GM12878 (cell line): ENCODE measurements around the gene MEGF11. TPM values are rescaled to one million over a fixed set of nuclear protein-coding genes. Genes with fewer than 3 reads are reported as not detected.

Experiments
- ASH2L ChIP-seq: fragments of 300-600, 200-600 bp; sonication (generic); IDR thresholded peaks from 2 replicates; pipeline ENCODE4 v1.6.1; 2017; ENCODE audit warnings: low read depth, mild to moderate bottlenecking, borderline replicate concordance
- CBFB ChIP-seq: IDR thresholded peaks from 2 replicates; pipeline ENCODE4 v1.6.1; 2016; ENCODE audit warnings: antibody characterized with exemption, low read depth
- CREB1 ChIP-seq: IDR thresholded peaks from 2 replicates; pipeline ENCODE4 v1.6.1; 2012; ENCODE audit warnings: low read depth, mild to moderate bottlenecking, inconsistent platforms
- CREM ChIP-seq: IDR thresholded peaks from 2 replicates; pipeline ENCODE4 v1.6.1; 2014; ENCODE audit warnings: antibody characterized with exemption, low read depth
- CUX1 ChIP-seq: IDR thresholded peaks from 2 replicates; pipeline ENCODE4 v1.6.1; 2012; ENCODE audit warnings: improper control_type of control experiment, low read depth, low read length; ENCODE audit not compliant: insufficient replicate concordance
- DPF2 ChIP-seq: fragments of 450-650 bp; IDR thresholded peaks from 2 replicates; pipeline ENCODE4 v1.6.1; 2017; ENCODE audit warnings: mild to moderate bottlenecking
- GATAD2B ChIP-seq: fragments of 450-650 bp; conservative IDR thresholded peaks from 2 replicates; pipeline ENCODE4 v1.6.1; 2017; ENCODE audit warnings: low read depth, mild to moderate bottlenecking, moderate library complexity
- HCFC1 ChIP-seq: fragments of 150-350 bp; IDR thresholded peaks from 2 replicates; pipeline ENCODE4 v1.6.1; 2014; ENCODE audit warnings: low read length
- IRF3 ChIP-seq: fragments of 450-650 bp; IDR thresholded peaks from 2 replicates; pipeline ENCODE4 v1.6.1; 2014; ENCODE audit warnings: mild to moderate bottlenecking
- JUNB ChIP-seq: IDR thresholded peaks from 2 replicates; pipeline ENCODE4 v1.6.1; 2016; ENCODE audit warnings: antibody characterized with exemption, mild to moderate bottlenecking
- JUND ChIP-seq: IDR thresholded peaks from 2 replicates; pipeline ENCODE4 v1.6.1; 2012; ENCODE audit warnings: low read depth, mild to moderate bottlenecking, low read length, improper control_type of control experiment, moderate library complexity
- LARP7 ChIP-seq: fragments of 450-650 bp; IDR thresholded peaks from 2 replicates; pipeline ENCODE4 v1.6.1; 2017; ENCODE audit warnings: mild to moderate bottlenecking
- MYB ChIP-seq: fragments of 150-350 bp; IDR thresholded peaks from 2 replicates; pipeline ENCODE4 v1.6.1; 2014; ENCODE audit warnings: mild to moderate bottlenecking, low read depth, low read length, borderline replicate concordance
- NR2C1 ChIP-seq: fragments of 450-650 bp; IDR thresholded peaks from 2 replicates; pipeline ENCODE4 v1.6.1; 2017; ENCODE audit warnings: antibody characterized with exemption, mild to moderate bottlenecking, moderate library complexity
- PBX3 ChIP-seq: IDR thresholded peaks from 2 replicates; pipeline ENCODE4 v1.6.1; 2011; ENCODE audit warnings: mild to moderate bottlenecking, low read depth, low read length, moderate library complexity; ENCODE audit not compliant: insufficient replicate concordance
- SMAD5 ChIP-seq: IDR thresholded peaks from 2 replicates; pipeline ENCODE4 v1.6.1; 2016; ENCODE audit warnings: antibody characterized with exemption, low read depth
- SP1 ChIP-seq: IDR thresholded peaks from one replicate; pipeline ENCODE4 v1.6.1; 2011; ENCODE audit warnings: low read depth, low read length
- SPI1 ChIP-seq: IDR thresholded peaks from 2 replicates; pipeline ENCODE4 v1.6.1; 2011; ENCODE audit warnings: low read depth, mild to moderate bottlenecking, low read length, moderate library complexity, borderline replicate concordance; ENCODE audit not compliant: insufficient read depth
- SREBF2 ChIP-seq: IDR thresholded peaks from 2 replicates; pipeline ENCODE4 v1.6.1; 2012; ENCODE audit warnings: mild to moderate bottlenecking, low read length
- TCF12 ChIP-seq: IDR thresholded peaks from 2 replicates; pipeline ENCODE4 v1.6.1; 2011; ENCODE audit warnings: low read depth, mild to moderate bottlenecking, low read length
- YY1 ChIP-seq: IDR thresholded peaks from 2 replicates; pipeline ENCODE4 v1.6.1; 2011; ENCODE audit warnings: low read depth, mild to moderate bottlenecking, low read length
- polyA plus RNA-seq, 11 experiments: library from polyadenylated mRNA; depleted of rRNA in 4 of 11; unstranded in 6 of 11; stranded (reverse) in 5 of 11; fragments of >200 nt; fragmentation: Nextera tagmentation in 4 of 11; fragmentation: Illumina TruSeq in 1 of 11; extraction: Ambion mirVana in 4 of 11; extraction: Trizol in 1 of 11; gene quantifications; 1 replicate in 1 of 11; 2 replicates in 10 of 11; pipeline versions ENCODE4 v1.2.1 to v1.2.3, GENCODE V29; 2011 to 2016; ENCODE audit warnings: inconsistent platforms in 2 of 11, missing spikeins in 2 of 11, low read depth in 1 of 11
- total RNA-seq, 4 experiments: library from RNA; depleted of rRNA in 3 of 4; stranded (reverse); fragments of >200 nt in 3 of 4; fragmentation: Illumina TruSeq in 1 of 4; extraction: Trizol in 1 of 4; gene quantifications; 2 replicates each; pipeline versions ENCODE4 v1.2.1 to v1.2.3, GENCODE V29; 2013 to 2021
- TF ChIP-seq, protein P1 (sequence below): fragments of 450-650 bp; formaldehyde crosslinking; IDR thresholded peaks from 2 replicates; pipeline ENCODE4 v1.5.0; 2022; ENCODE audit warnings: mild to moderate bottlenecking, missing genetic modification characterization

The MEGF11 gene
- total and polyA plus RNA-seq, 10 of the 15 experiments (the other 5 are each of a cell fraction or from before 2014, with no cell fraction given), result 0.03 to 1.7 (median 0.49) TPM

GRCh38 chr15:65920825-65921309, 332.7 kb downstream of the MEGF11 start (continued):
- TF ChIP-seq SP1 (peak; percentile 27), CUX1 (peak; percentile 83), IRF3 (no peak), CREB1 (0 out of 2 replicates have a peak, but pooled peaks have one; percentile 57), DPF2 (peak; percentile 61), SPI1 (0 out of 2 replicates have a peak, but pooled peaks have one; percentile 5), SMAD5 (no peak), JUNB (peak; percentile 65), JUND (no peak), CREM (peak; percentile 35; the same call in 1 of the 2 replicates), HCFC1 (no peak), SREBF2 (no peak), NR2C1 (no peak), LARP7 (no peak), ASH2L (no peak), GATAD2B (peak; percentile 65), PBX3 (peak; percentile 9), YY1 (0 out of 2 replicates have a peak, but pooled peaks have one; percentile 40), CBFB (peak; percentile 58; the same call in 1 of the 2 replicates), MYB (no peak), TCF12 (no peak)
- TF ChIP-seq, protein P1, sequence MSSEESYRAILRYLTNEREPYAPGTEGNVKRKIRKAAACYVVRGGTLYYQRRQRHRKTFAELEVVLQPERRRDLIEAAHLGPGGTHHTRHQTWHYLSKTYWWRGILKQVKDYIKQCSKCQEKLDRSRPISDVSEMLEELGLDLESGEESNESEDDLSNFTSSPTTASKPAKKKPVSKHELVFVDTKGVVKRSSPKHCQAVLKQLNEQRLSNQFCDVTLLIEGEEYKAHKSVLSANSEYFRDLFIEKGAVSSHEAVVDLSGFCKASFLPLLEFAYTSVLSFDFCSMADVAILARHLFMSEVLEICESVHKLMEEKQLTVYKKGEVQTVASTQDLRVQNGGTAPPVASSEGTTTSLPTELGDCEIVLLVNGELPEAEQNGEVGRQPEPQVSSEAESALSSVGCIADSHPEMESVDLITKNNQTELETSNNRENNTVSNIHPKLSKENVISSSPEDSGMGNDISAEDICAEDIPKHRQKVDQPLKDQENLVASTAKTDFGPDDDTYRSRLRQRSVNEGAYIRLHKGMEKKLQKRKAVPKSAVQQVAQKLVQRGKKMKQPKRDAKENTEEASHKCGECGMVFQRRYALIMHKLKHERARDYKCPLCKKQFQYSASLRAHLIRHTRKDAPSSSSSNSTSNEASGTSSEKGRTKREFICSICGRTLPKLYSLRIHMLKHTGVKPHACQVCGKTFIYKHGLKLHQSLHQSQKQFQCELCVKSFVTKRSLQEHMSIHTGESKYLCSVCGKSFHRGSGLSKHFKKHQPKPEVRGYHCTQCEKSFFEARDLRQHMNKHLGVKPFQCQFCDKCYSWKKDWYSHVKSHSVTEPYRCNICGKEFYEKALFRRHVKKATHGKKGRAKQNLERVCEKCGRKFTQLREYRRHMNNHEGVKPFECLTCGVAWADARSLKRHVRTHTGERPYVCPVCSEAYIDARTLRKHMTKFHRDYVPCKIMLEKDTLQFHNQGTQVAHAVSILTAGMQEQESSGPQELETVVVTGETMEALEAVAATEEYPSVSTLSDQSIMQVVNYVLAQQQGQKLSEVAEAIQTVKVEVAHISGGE (CRISPR knock-in tag), result no peak
